Spleen (tissue), 11 donors: ENCODE measurements around the gene ADGRG4. TPM values are rescaled to one million over a fixed set of nuclear protein-coding genes. Genes with fewer than 3 reads are reported as not detected.

Experiments used
- DNase-seq: peaks from one replicate; pipeline ENCODE4 v3.0.0-alpha.2; 2020
- H3K27ac ChIP-seq, 8 donors: fragments of 200-600 bp; sonication (generic) in 7 of 8; 1 replicate in 4 of 8; 2 replicates in 4 of 8; pipeline versions ENCODE4 v1.5.0 to v1.8.0; 2016 to 2021; ENCODE audit warnings: inconsistent platforms in 4 of 8, mild to moderate bottlenecking in 4 of 8, moderate library complexity in 1 of 8
- H3K27me3 ChIP-seq, 7 donors: fragments of 200-600 bp; sonication (generic) in 6 of 7; replicated peaks in 1 of 7; 1 replicate in 4 of 7; 2 replicates in 3 of 7; pipeline versions ENCODE4 v1.5.0 to v1.8.0; 2016 to 2021; ENCODE audit warnings: inconsistent platforms in 3 of 7, mild to moderate bottlenecking in 1 of 7
- H3K36me3 ChIP-seq, 6 donors: fragments of 200-600 bp; sonication (generic) in 5 of 6; 1 replicate in 4 of 6; 2 replicates in 2 of 6; pipeline versions ENCODE4 v1.5.0 to v1.8.0; 2016 to 2021; ENCODE audit warnings: inconsistent platforms in 2 of 6
- H3K4me1 ChIP-seq, 6 donors: fragments of 200-600 bp; sonication (generic) in 5 of 6; 1 replicate in 3 of 6; 2 replicates in 3 of 6; pipeline versions ENCODE4 v1.5.0 to v1.8.0; 2016 to 2021; ENCODE audit warnings: inconsistent platforms in 3 of 6
- H3K4me3 ChIP-seq, 8 donors: fragments of 200-600 bp; sonication (generic) in 7 of 8; 1 replicate in 4 of 8; 2 replicates in 4 of 8; pipeline versions ENCODE4 v1.5.0 to v1.8.0; 2016 to 2021; ENCODE audit warnings: inconsistent platforms in 4 of 8, mild to moderate bottlenecking in 4 of 8, moderate library complexity in 2 of 8
- H3K9me3 ChIP-seq, 8 donors: fragments of 200-600 bp; sonication (generic) in 7 of 8; 1 replicate in 4 of 8; 2 replicates in 4 of 8; pipeline versions ENCODE4 v1.5.0 to v1.8.0; 2016 to 2021; ENCODE audit warnings: inconsistent platforms in 4 of 8
- CTCF ChIP-seq, 11 experiments: fragments of 200-600 bp in 7 of 11; fragments of 450-650 bp in 4 of 11; sonication (generic) in 4 of 11; IDR thresholded peaks in 8 of 11; conservative IDR thresholded peaks in 3 of 11; 1 replicate in 7 of 11; 2 replicates in 4 of 11; pipeline versions ENCODE4 v1.4.0 to v1.8.0; 2016 to 2021; ENCODE audit warnings: antibody characterized with exemption in 11 of 11, inconsistent platforms in 4 of 11, mild to moderate bottlenecking in 1 of 11
- POLR2A ChIP-seq, 3 donors: fragments of 450-650 bp; IDR thresholded peaks; one replicate each; pipeline ENCODE4 v1.5.1; 2017; ENCODE audit warnings: antibody characterized with exemption in 3 of 3, mild to moderate bottlenecking in 1 of 3
- POLR2AphosphoS5 ChIP-seq, 3 donors: sonication (generic); formaldehyde crosslinking; IDR thresholded peaks; one replicate each; pipeline ENCODE4 v1.5.1; 2017; ENCODE audit warnings: antibody characterized with exemption in 3 of 3
- WGBS, 5 donors: extraction: QIAGEN DNeasy Blood & Tissue Kit in 3 of 5; methylation state at CpG; one replicate each; pipeline versions ENCODE4 v1.1.5 to v1.1.7; 2013 to 2018; 5-methylcytosine and 5-hydroxymethylcytosine counted together
- intact Hi-C: fragments of 100-400 bp; cut with DNase I; formaldehyde crosslinking; loops from one replicate; pipeline ENCODE4 v1.15.0; 2023; ENCODE audit warnings: low total_unique reads
- polyA plus RNA-seq, 3 donors: library from polyadenylated mRNA; stranded (reverse); fragments of 200-250 nt; gene quantifications; one replicate each; pipeline ENCODE4 v1.2.1, GENCODE V29; 2013
- total RNA-seq, 7 donors: library from RNA; depleted of rRNA in 3 of 7; stranded (reverse); fragments of >200 nt in 3 of 7; fragmentation: NEBNext Ultra II Directional in 4 of 7; extraction: Animal tissue kit (Norgen Biotek cat#: 25700) in 4 of 7; gene quantifications; one replicate each; pipeline versions ENCODE4 v1.1.0 to v1.2.1, GENCODE V29; 2016 to 2021
- donor health status: healthy with polysubstance abuse.
- donor health status: DM: no; HTN: no; CAD: no; lungs with moderate emphysema.
- donor health status: DM: no; HTN: no; CAD: no.
- donor health status: Bipolar disorder and iron deficiency.
- donor health status: healthy.
- donor health status: DM: no; HTN: no; CAD: no.
- donor health status: DM: yes; HTN: yes; CAD: no.

Gene ADGRG4
- total and polyA plus RNA-seq, 10 donors: under 0.01 to 0.09 (median 0.03) TPM; not detected in 5

- H3K36me3 ChIP-seq: no peaks in the 10 kb centered on the region
- no peak for DNase-seq
- no peaks in the 10 kb centered on the region for H3K27me3 ChIP-seq
- TF ChIP-seq POLR2A (IDR thresholded peaks at IDR 0.05) (no peak), CTCF (IDR thresholded peaks at IDR 0.05 in 8 of 11, conservative IDR thresholded peaks at IDR 0.05 in 3 of 11) (no peak), POLR2AphosphoS5 (IDR thresholded peaks at IDR 0.05) (no peak)
- no peak overlapping the region for H3K4me3 ChIP-seq
- WGBS, 5 donors: 80 to 100% (median 89%) methylated on average over 1 of the region's 1 CpG
- intact Hi-C loops: no loop called here
- H3K4me1 ChIP-seq: no peaks in the 10 kb centered on the region
- H3K27ac ChIP-seq: no peak overlapping the region
- H3K9me3 ChIP-seq: no peaks in the 10 kb centered on the region
These were observed 5.4 kb downstream of the ADGRG4 start for GRCh38 chrX:136306182-136306581.

GRCh38 chrX:136307471-136307870, 6.7 kb downstream of the ADGRG4 start:
- Histone ChIP-seq H3K9me3 (no peaks in the 10 kb centered on the region), H3K27me3 (no peaks in the 10 kb centered on the region), H3K4me1 (no peaks in the 10 kb centered on the region), H3K36me3 (no peaks in the 10 kb centered on the region), H3K27ac (no peak overlapping the region), H3K4me3 (no peak overlapping the region)
- intact Hi-C loops: no loop called here
- TF ChIP-seq CTCF (IDR thresholded peaks at IDR 0.05 in 8 of 11, conservative IDR thresholded peaks at IDR 0.05 in 3 of 11): no peak
- TF ChIP-seq POLR2AphosphoS5 (IDR thresholded peaks at IDR 0.05): no peak
- TF ChIP-seq POLR2A (IDR thresholded peaks at IDR 0.05): no peak
- no peak for DNase-seq
- WGBS, 5 donors: 44 to 91% (median 59%) methylated on average over 1 of the region's 1 CpG

GRCh38 chrX:136310411-136310810, 9.6 kb downstream of the ADGRG4 start:
- Histone ChIP-seq H3K4me1 (no peaks in the 10 kb centered on the region), H3K9me3 (no peaks in the 10 kb centered on the region), H3K4me3 (no peak overlapping the region), H3K27ac (no peak overlapping the region), H3K36me3 (no peaks in the 10 kb centered on the region), H3K27me3 (no peaks in the 10 kb centered on the region)
- no peak for DNase-seq
- 73 to 92% (median 86%) methylated on average over 2 of the region's 2 CpGs for WGBS, 5 donors
- TF ChIP-seq CTCF (IDR thresholded peaks at IDR 0.05 in 8 of 11, conservative IDR thresholded peaks at IDR 0.05 in 3 of 11) (no peak), POLR2AphosphoS5 (IDR thresholded peaks at IDR 0.05) (no peak), POLR2A (IDR thresholded peaks at IDR 0.05) (no peak)
- intact Hi-C loops: no loop called here

- no peak overlapping the region for H3K4me3 ChIP-seq
- 78 to 90% (median 85%) methylated on average over 2 of the region's 2 CpGs for WGBS, 5 donors
- no peaks in the 10 kb centered on the region for H3K4me1 ChIP-seq
- H3K9me3 ChIP-seq: no peaks in the 10 kb centered on the region
- no peak overlapping the region for H3K27ac ChIP-seq
- TF ChIP-seq POLR2A (IDR thresholded peaks at IDR 0.05) (no peak), CTCF (IDR thresholded peaks at IDR 0.05 in 8 of 11, conservative IDR thresholded peaks at IDR 0.05 in 3 of 11) (no peak), POLR2AphosphoS5 (IDR thresholded peaks at IDR 0.05) (no peak)
- intact Hi-C loops: no loop called here
- no peaks in the 10 kb centered on the region for H3K27me3 ChIP-seq
- no peaks in the 10 kb centered on the region for H3K36me3 ChIP-seq
- no peak for DNase-seq
These were observed 17.4 kb downstream of the ADGRG4 start for GRCh38 chrX:136318156-136318555.
